HL-60 (cell line): ENCODE results near the gene FHIT.

ENCODE experiments used
- DNase-seq, 2 experiments: peaks; one replicate each; pipeline ENCODE4 v3.0.0-alpha.2; 2010 to 2020; ENCODE audit warnings: low read depth in 1 of 2, low spot score in 1 of 2
- H3K27ac ChIP-seq: fragments of 250-450 bp; sonication (Bioruptor Pico); replicated peaks from 2 replicates; pipeline ENCODE4 v1.5.1; 2020; ENCODE audit warnings: mild to moderate bottlenecking, moderate library complexity
- H3K27me3 ChIP-seq: fragments of 250-450 bp; sonication (Bioruptor Pico); 2 replicates; pipeline ENCODE4 v1.5.1; 2021; ENCODE audit warnings: mild to moderate bottlenecking, moderate library complexity; ENCODE audit not compliant: insufficient read depth, poor library complexity, severe bottlenecking
- H3K4me3 ChIP-seq: replicated peaks from 2 replicates; pipeline ENCODE4 v1.5.1; 2011; ENCODE audit warnings: mild to moderate bottlenecking, control low read depth, low read length; ENCODE audit not compliant: insufficient read depth
- CTCF ChIP-seq: IDR thresholded peaks from one replicate; pipeline ENCODE4 v1.5.1; 2011; ENCODE audit warnings: low read length, control low read depth, inconsistent platforms; ENCODE audit not compliant: insufficient read depth
- GABPA ChIP-seq: IDR thresholded peaks from 2 replicates; pipeline ENCODE4 v1.6.1; 2012; ENCODE audit warnings: low read depth
- POLR2AphosphoS5 ChIP-seq: IDR thresholded peaks from 2 replicates; pipeline ENCODE4 v1.6.1; 2012; ENCODE audit warnings: low read depth
- REST ChIP-seq: IDR thresholded peaks from 2 replicates; pipeline ENCODE4 v1.6.1; 2012; ENCODE audit warnings: low read depth; ENCODE audit not compliant: insufficient replicate concordance
- SPI1 ChIP-seq: IDR thresholded peaks from 2 replicates; pipeline ENCODE4 v1.6.1; 2012; ENCODE audit warnings: low read depth, mild to moderate bottlenecking, borderline replicate concordance

The FHIT gene

GRCh38 chr3:60577601-60578000 is 673.7 kb downstream of the FHIT start:
- no peak overlapping the region for H3K27ac ChIP-seq
- no peaks in the 10 kb centered on the region for H3K27me3 ChIP-seq
- DNase-seq: no peak
- TF ChIP-seq SPI1 (no peak), POLR2AphosphoS5 (no peak), CTCF (no peak), GABPA (no peak), REST (no peak)
- no peak overlapping the region for H3K4me3 ChIP-seq

- H3K4me3 ChIP-seq: no peak overlapping the region
- TF ChIP-seq POLR2AphosphoS5: no peak
- peak; percentile 74 for TF ChIP-seq SPI1
- TF ChIP-seq REST: no peak
- TF ChIP-seq CTCF: no peak
- H3K27ac ChIP-seq: no peak overlapping the region
- H3K27me3 ChIP-seq: no peaks in the 10 kb centered on the region
- peak in 1 of 2 experiments; percentile 38 for DNase-seq
These were observed 675.5 kb downstream of the FHIT start for GRCh38 chr3:60575718-60576272.

- TF ChIP-seq CTCF (no peak), POLR2AphosphoS5 (no peak), GABPA (no peak), REST (no peak), SPI1 (no peak)
- DNase-seq: no peak
- no peaks in the 10 kb centered on the region for H3K27me3 ChIP-seq
- no peak overlapping the region for H3K4me3 ChIP-seq
- no peak overlapping the region for H3K27ac ChIP-seq
These were observed 677.0 kb downstream of the FHIT start for GRCh38 chr3:60574046-60574769.
